Activated CD8-positive, alpha-beta memory T cell treated with anti-CD3 and anti-CD28 coated beads for 4 hours (primary cell): ENCODE data around the gene RAB9A.
"Not testable (repeated sequence)": the region's sequence is repeated elsewhere in the genome, so short reads cannot be mapped to it uniquely, and the experiment has no call there.

ENCODE experiments used
- DNase-seq, 2 donors: peaks; one replicate each; pipeline ENCODE4 v3.0.0-alpha.2; 2020; ENCODE audit warnings: low read depth in 2 of 2

RAB9A gene

DNA sequence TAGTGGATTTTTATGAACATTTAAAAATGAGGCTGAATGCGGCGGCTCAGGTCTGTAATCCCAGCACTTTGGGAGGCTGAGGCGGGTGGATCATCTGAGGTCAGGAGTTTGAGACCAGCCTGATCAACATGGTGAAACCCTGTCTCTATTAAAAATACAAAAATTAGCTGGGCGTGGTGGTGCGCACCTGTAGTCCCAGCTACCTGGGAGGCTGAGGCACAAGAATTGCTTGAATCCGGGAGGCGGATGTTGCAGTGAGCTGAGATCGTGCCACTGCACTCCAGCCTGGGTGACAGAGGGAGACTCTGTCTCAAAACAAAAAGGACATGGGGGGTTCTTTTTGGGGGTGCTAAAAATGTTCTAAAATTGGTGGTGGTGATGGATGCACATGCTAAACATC is 19.2 kb upstream of the RAB9A start:
- DNase-seq: not testable (repeated sequence)

GRCh38 chrX:13670197-13670596 is 18.7 kb upstream of the RAB9A start:
- DNase-seq: no peak

DNA sequence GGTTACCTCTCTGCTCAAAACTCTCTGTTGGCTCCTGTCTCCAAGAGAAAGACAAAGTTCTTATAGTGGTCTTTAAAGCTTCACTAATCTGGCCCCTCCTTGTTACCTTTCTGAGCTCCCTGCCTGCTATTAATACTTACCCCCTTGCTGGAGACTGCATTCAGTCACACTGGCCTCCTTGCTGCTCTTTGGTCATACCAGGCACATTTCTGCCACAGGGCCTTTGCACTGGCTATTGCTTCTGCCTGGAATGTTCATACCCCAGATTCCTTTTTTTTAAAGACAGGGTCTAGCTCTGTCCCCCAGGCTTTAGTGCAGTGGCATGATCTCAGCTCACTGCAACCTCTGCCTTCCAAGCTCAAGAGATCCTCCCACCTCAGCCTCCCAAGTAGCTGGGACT is 15.9 kb upstream of the RAB9A start:
- no peak for DNase-seq

GRCh38 chrX:13676885-13677284 is 12.0 kb upstream of the RAB9A start:
- DNase-seq: no peak

GRCh38 chrX:13679700-13680099 is 9.2 kb upstream of the RAB9A start:
- not testable (repeated sequence) for DNase-seq

DNA sequence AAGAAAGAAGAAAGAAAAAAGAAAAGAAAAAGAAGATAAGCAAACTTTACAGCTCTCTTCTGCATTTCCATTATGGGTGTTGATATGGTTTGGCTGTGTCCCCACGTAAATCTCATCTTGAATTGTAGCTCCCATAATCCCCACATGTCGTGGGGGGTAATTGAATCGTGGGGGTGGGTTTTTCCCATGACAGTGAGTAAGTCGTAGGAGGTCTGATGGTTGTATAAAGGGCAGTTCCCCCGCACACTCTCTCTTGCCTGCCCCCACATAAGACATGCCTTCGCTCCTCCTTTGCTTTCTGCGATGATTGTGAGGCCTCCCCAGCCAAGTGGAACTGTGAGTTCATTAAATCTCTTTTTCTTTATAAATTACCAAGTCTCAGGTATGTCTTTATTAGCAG is 7.3 kb upstream of the RAB9A start:
- DNase-seq: no peak

DNA sequence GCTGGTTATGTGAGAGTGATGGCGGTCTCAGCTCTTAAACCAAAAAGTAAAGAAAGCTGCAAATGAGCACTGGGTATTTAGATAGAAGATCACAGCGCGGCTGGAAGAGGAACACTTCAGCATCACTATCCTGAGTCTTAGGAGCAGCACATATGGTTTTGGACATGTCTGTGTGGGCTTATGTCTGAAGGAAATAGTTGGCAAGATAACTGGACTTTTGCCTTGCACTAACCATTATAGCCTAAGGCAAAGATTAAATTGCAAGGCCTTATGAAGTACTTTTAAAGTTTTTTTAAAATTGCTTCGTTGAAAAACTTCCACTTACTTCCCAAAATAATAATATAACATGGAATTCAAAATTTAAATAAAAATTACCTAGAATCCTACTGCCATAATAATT is 4.6 kb upstream of the RAB9A start:
- DNase-seq: no peak

- no peak for DNase-seq
Observed at GRCh38 chrX:13685126-13685763, 3.7 kb upstream of the RAB9A start.

GRCh38 chrX:13687203-13687602 is 1.7 kb upstream of the RAB9A start:
- DNase-seq: no peak

GRCh38 chrX:13688384-13688957 is 457 bp upstream of the RAB9A start:
- no peak for DNase-seq

- no peak for DNase-seq
Observed at GRCh38 chrX:13689741-13690211, 848 bp downstream of the RAB9A start.

DNA sequence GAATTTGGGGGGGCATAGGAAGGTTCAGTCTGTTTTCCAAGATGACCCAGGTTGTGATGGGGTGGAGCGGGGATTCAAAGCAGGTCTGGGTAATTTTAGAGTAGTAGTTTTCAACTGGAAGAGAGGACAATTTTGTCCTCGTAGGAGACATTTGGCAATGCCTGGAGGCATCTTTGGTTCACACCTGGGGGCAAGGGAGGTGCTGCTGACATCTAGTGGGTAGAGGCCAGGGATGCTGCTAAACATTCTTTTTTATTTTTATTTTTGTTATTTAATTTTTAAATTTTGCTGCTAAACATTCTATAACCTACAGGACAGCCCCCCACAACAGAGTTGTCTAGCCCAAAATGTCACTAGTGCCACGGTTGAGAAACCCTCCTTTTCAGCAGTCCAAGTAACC is 1.9 kb downstream of the RAB9A start:
- no peak for DNase-seq

GRCh38 chrX:13691841-13692371 is 3.0 kb downstream of the RAB9A start:
- DNase-seq: no peak

DNA sequence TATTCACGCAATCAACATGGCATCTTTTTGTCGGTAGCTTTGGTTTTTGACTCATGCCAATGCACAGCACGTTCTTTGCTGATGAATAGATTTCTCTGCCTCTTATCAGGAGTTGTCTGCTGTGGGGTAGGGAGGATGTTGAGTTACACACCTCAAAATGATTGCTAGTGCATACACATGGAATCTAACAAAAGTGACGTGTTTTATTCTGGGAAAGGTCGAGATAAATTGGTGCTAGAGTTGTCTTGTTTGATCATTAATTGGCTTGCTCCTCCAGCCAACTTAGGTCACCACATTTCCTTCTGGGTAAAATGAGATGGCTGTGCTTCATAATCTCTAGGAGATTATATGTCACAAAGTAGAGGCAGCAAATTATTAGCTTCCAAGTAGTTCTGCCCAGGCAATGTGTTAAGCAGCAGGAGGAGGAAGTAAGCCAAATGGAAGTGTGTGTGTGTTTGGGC is 3.9 kb downstream of the RAB9A start:
- no peak for DNase-seq

DNA sequence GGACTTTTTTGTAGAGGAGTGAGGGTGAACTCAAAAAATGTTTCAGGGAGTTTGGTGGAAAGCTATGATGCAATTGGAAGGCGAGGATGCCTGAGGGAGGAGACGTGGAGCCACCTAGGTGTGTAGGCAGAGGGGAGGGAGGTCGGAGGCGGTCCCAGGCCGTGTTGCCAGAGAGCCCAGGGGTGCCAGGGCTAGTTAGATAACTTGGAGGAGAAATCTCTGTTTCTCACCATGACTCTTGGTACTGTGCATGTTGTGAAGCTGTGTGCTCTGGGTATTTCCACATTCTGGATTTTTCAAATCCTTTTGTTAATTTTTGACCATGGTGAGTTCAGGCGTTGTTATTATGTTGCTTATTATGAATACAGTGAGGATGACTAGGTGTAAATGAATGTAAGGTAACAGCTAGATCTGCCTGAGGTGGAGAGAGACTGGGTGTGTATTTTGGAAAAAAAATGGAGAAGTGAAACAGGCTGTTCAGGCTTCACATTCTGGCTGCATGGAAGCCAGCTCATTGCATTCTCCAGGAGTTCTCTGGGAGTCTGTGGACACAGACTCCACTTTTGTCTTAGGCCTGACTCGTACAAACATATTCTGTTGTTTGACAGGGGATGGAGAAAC is 4.5 kb downstream of the RAB9A start:
- no peak for DNase-seq

GRCh38 chrX:13694359-13694758 is 5.4 kb downstream of the RAB9A start:
- DNase-seq: no peak

DNA sequence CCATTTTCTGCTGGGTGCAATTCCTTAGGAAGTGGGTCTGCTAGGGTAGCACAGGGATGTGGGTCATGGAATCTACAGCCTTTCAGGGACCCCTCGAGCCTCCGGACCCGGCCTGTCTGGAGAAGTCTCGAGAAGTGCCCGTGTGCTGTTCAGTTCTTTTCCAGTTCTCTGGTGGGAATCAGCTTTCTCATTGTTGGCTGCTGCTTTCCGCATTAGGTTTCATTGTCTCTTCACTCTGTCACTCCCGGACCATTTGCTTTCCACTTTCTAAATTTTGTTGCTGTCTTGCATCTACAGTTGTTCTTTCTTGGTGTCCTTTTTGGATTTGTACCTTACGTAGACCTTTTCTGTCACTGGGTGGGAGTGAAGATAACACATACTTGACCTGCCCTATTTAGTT is 6.1 kb downstream of the RAB9A start:
- no peak for DNase-seq

DNA sequence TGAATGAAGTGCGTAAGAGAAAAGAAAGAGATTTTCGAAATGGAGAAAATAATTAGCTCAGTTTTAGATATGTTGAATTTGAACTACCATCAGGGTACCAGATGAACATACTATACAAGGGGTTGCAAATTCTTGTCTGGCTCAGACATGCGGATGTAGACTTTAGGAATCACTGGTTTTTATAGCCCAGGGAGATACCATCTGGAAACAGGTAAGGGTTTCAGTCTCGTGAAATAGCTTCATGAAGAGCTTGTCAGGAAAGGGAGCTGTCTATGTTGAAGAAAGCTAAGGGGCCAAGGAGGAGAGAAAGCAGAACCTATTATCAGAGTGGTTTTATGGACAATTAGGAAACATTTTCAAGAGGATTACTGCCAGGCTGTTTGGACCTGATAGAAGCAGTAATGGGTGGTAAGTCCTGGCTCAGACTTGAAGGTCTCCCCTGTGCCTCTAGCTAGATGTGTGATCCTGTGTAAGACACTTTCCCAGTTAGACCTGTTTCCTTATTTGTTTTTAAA is 6.7 kb downstream of the RAB9A start:
- no peak for DNase-seq

DNA sequence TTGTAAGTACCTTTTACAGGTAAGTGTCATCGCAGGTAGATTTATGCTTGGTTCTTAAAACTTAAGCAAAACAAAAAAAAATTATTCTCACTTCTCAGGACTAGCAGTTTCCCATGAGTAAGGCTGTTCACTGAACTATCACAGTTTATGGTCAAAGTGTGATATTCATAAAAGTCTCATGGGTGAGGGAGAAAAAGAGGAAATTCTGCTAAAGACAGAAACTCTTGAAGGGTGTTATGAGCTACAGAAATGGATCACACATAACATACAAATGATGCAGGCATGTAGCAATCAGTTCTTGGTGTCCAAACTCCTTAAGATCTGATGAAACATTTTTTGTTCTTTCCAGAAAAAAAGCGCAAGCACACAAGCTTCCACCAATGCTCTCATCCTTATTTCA is 8.5 kb downstream of the RAB9A start:
- DNase-seq: no peak

DNA sequence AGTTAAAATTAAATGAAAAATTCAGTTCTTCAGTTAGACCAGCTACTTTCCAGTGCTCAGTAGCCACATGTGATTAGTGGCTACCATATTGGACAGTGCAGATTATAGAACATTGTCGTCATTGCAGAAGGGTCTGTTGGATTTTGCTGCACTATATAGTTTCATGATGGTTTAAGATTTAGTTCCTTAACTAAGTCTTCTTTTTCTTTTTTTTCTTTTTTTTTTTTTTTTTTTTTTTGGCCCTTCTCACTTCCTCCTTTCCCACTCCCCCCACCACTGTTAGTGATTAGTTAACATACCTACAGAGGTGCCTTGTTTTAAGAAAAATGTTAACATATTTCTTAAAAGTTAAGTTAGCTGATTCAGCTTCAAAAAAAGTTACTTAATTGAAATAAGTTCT is 9.0 kb downstream of the RAB9A start:
- DNase-seq: no peak

DNA sequence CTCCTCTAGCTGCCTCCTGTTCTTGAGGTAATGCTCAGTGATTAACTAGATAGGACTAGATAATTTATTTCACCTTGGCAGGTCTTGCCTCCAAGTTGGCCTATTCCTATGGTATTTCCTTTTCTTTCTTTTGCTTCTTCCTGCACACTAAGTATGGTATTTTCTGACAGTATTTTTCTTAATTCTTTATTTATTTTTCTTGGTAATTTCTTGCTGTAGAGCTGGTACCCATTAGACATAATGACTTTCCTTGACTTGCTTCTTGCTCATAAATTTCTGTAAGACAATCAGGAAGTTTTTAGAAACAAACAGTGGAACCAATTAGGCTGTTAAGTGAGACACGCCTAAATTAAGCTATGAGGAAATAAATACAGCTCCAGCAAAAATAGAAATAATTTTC is 9.5 kb downstream of the RAB9A start:
- no peak for DNase-seq

DNA sequence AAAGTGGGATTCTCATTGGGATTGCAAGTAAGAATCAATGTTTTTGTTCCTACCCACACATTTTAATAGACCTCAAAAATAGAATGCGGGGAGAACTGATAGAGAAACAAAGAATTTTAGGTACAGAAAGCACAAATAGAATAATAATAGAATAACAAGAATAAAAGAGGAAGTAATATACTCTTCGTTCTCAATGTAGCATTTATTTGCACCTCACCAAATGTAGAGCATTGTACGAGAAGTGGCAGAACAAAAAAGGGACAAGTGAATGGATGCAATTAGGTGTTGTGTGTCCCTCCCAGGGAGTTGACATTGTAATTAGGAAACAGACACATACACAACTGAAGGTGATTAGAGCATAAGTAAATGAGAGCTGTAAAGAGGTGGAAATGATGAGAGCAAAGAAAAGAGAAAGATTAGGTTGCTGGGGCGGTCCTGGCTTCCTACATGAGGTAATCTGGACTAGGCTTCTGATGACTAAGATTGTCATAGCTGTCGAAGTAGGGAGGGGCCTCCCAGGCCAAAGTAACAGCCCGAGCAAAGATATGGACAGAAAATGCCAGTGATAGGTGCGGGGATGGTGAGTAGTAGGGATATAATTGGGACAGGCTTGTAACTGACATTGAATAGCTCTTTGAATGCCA is 10.4 kb downstream of the RAB9A start:
- DNase-seq: no peak
